ENCODE results near the gene ABI1. TPM values are rescaled to one million over a fixed set of nuclear protein-coding genes. Genes with fewer than 3 reads are reported as not detected.
"Not testable (repeated sequence)": the region's sequence is repeated elsewhere in the genome, so short reads cannot be mapped to it uniquely, and the experiment has no call there.

ABI1 gene
- total RNA-seq, 1 donor from 2014 or later, result 13.7 TPM

GRCh38 chr10:26806557-26806956 is 54.2 kb downstream of the ABI1 start:
- DNase-seq (ENCODE audit: low spot score), result no peak
- no peak for ATAC-seq

DNA sequence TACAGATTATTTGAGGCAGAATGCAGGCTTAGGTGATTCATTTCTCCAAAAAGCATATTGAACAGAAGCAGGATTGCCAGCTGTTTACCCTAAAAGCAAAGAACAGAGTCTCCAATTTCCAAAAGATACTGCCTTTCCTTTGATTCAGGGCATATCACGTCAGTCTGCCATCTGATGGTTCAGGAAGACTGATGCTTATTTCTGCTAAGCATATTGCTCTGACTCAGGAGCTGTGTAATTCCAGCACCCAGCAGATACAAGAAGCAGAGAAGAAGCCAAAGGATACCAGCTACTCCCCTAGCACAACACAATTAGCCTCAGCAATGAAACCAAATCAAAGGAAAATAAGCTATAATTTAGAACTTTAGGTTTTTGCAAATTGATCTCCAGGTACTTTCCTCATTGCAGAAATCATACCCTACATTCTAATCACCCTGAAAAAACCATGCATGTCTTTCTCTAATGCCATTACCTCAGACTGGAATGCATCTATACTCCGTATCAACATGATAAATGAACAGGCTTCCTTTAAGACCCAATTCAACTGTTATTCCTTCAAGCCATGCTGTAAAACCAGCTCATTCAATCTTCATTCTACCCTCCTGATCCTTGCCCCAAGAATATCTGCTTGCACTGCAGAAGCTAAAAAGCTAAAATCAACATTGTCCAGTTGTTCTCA is 55.1 kb downstream of the ABI1 start:
- ATAC-seq, result peak; percentile 40
- no peak for DNase-seq (ENCODE audit: low spot score)

DNA sequence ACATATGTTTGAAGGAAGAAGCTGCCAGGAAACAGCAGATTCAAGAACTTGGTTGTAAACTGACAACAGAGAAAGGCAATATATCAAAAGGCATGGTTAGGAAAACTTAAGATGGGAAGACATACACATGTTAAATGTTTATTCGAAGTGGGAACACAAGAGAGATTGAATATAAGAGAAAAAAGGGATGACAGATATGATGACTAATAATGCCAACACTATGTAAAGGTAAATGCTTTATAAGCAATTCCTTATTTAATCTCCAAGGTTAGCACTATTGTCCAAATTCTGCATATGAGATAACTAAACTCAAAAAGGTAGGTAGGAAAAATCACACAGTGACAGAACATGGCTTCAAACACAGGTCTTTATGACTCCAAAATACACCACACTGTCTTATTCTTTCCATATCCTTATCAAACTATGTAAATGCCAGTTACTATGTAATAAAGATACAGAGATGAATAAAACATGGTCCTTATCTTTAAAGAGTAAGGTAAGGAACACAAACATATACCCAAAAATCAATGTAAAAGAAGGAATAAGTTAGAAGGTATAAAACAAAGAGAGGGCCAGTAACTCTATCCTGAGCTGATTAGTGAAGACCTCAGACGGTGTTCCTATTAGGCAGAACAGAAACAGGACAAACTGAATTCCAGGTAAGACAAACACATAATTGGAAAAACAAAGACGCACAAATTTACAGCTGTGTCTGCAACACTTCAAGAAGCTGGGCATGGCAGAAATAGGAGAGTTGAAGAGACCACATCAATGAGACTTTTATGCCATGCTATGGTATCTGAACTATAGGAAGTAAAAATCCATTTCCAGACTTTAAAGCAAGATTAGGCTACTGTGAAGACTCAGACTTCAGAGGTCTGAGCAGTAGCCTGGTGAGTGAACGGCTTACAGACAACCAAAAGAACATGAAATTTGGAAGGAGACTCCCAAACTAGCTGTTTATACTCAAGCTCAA is 56.1 kb downstream of the ABI1 start:
- ATAC-seq (no peak), DNase-seq (ENCODE audit: low spot score) (no peak)

DNA sequence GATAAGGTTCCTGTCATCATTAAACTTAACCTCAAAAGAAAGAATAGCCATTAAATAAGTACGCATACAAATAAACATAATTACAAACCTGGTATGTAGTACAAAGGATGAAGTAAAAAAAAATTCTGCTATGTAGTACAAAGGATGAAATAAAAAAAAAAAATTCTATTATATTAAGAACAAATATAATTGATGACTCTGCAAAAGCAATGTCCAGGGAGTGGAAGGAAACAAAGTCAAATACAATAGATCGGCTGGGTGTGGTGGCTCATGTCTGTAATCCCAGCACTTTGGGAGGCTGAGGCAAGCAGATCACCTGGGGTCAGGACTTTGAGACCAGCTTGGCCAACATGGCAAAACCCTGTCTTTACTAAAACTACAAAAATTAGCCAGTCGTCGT is 56.9 kb downstream of the ABI1 start:
- no peak for DNase-seq (ENCODE audit: low spot score)
- no peak for ATAC-seq

DNA sequence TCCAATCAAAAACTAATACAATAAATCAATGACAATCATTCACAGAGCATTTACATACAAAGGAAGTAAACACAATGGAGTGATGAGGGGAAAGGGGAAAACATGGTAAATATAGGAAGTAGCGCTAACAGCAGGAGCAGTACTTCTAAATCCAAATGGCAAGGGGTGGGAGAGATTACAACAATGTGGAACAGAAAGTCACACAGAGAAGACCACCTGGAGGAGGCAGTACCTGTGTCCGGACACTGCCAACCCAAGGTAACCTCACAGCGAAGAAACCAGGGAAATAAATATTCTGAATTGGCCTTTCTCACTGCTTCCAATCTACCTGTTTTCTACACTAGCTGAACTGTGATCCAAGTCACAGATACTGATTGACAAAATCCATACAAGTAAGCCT is 58.2 kb downstream of the ABI1 start:
- no peak for DNase-seq (ENCODE audit: low spot score)
- ATAC-seq, result no peak

- DNase-seq (ENCODE audit: low spot score) (no peak), ATAC-seq (no peak)
Measured at GRCh38 chr10:26801831-26802230, 58.9 kb downstream of the ABI1 start.

- no peak for ATAC-seq
- no peak for DNase-seq (ENCODE audit: low spot score)
Measured at GRCh38 chr10:26801274-26801673, 59.5 kb downstream of the ABI1 start.

DNA sequence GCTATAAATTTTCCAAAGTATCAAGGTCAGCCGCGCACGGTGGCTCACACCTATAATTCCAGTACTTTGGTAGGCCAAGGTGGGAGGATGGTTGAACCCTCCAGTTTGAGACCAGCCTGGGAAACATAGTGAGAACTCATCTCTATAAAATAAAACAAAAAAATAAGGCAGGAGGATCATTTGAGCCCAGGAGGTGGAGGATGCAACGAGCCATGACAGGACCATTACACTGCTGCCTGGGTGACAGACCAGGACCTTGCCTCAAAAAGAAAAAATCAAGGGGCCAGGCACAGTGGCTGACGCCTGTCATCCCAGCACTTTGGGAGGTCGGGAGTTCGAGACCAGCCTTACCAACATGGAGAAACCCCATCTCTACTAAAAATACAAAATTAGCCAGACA is 60.3 kb downstream of the ABI1 start:
- ATAC-seq, result no peak

DNA sequence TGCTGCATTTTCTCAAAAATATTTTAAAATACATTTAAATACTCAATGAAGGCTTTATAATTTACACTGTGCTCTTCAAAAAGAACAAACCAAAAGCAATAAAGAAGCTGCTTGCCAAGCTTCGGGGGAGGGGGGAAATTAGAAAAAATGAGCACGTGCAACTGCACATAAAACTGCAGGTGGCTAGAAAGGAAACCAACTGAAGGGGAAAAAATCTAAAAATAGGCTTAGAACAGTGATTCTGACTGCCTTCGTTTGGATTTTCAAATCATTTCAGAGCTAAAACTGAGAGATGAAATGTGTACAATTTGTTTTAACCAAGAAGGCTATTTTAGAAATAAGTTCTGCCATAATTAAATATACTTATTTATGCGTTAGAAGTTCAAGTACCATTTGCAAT is 61.4 kb downstream of the ABI1 start:
- DNase-seq (ENCODE audit: low spot score), result no peak
- no peak for ATAC-seq

More for the DNA sequence above, 60.3 kb downstream of the ABI1 start:
- no peak for DNase-seq (ENCODE audit: low spot score)

- DNase-seq (ENCODE audit: low spot score) (no peak), ATAC-seq (no peak)
Measured at GRCh38 chr10:26798298-26798697, 62.5 kb downstream of the ABI1 start.

DNA sequence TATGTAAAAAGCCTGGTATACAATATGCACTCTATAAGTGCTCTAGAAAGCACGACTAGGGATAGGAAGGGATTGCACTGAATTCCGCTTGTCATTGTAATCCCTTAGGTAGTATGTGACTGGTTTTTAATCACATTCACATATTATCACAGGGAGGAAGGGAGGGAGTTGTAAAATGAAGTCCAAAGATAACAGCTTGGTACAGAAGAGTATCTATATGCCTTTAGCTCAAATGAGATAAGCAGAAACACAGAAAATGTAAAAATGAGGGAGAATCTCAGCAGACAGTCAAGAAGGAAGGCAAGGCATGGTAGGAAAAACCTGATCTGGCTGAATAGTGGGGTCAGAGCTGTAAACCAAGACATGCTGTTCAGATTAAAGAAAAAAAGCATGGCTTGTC is 63.4 kb downstream of the ABI1 start:
- ATAC-seq (no peak), DNase-seq (ENCODE audit: low spot score) (no peak)

DNA sequence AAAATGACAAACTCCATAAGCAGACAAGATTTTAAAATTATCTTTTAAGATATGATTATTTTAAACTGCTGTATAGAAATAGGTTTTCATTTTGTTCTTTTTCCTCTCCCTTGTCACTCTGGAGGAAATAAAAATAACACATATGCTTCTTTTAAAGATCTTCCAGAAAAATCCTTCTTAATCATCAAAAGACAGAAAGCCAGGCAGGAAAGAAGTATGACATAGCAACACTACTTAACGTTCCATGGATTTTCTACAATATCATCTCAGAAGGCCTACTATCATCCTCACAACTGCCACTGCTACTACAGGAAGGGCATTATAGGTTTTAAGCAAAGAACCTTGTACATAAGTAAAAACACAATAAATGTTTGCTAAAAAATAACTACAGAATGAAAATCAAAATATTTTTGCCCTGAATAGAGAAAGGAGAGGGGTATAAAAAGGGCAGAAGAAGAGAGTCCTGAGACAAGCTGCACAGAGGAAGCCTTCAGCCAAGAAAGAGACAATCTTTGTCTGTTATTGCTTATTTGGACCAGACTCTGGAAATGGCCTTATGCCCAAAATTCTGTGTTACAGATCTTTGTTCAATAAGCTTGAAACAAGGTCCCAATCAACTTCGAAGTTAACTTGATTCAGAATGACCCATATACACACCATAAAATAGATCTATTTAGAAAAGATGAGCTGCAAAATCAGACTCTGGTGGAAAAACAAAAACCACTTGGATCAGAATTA is 67.8 kb downstream of the ABI1 start:
- DNase-seq (ENCODE audit: low spot score) (no peak), ATAC-seq (peak; percentile 60)

- ATAC-seq, result no peak
- no peak for DNase-seq (ENCODE audit: low spot score)
Measured at GRCh38 chr10:26790221-26790995, 70.3 kb downstream of the ABI1 start.

DNA sequence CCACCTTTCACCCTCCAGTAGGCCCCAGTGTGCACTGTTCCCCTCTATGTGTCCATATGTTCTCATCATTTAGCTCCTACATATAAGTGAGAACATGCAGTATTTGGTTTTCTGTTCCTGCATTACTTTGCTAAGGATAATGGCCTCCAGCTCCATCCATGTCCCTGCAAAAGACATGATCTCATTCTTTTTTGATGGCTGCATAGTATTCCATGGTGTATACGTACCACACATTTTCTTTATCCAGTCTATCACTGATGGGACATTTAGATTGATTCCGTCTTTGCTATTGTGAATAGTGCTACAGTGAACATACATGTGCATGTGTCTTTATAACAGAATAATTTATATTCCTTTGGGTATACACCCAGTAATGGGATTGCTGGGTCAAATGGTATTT is 71.0 kb downstream of the ABI1 start:
- not testable (repeated sequence) for DNase-seq (ENCODE audit: low spot score); ATAC-seq

DNA sequence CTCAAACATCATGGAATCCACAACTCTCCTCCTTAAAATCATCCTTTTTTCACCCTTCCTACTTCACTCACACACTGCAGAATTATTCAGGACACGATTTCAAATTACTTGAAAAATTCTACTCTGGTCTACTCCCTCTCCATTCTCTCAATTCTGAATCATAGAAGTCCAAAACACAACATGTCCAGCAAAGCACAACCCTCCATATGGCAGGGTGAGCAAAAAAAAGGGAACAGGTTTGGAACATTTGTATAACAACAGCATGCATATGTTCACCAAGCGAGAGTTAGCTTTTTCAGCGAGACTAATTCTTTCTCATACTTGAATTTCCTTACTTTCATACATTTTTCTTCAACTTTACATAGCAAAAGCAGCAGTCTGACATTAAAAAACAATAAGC is 73.4 kb downstream of the ABI1 start:
- ATAC-seq (no peak), DNase-seq (ENCODE audit: low spot score) (no peak)

- DNase-seq (ENCODE audit: low spot score) (no peak), ATAC-seq (no peak)
Measured at GRCh38 chr10:26781797-26782196, 79.0 kb downstream of the ABI1 start.

DNA sequence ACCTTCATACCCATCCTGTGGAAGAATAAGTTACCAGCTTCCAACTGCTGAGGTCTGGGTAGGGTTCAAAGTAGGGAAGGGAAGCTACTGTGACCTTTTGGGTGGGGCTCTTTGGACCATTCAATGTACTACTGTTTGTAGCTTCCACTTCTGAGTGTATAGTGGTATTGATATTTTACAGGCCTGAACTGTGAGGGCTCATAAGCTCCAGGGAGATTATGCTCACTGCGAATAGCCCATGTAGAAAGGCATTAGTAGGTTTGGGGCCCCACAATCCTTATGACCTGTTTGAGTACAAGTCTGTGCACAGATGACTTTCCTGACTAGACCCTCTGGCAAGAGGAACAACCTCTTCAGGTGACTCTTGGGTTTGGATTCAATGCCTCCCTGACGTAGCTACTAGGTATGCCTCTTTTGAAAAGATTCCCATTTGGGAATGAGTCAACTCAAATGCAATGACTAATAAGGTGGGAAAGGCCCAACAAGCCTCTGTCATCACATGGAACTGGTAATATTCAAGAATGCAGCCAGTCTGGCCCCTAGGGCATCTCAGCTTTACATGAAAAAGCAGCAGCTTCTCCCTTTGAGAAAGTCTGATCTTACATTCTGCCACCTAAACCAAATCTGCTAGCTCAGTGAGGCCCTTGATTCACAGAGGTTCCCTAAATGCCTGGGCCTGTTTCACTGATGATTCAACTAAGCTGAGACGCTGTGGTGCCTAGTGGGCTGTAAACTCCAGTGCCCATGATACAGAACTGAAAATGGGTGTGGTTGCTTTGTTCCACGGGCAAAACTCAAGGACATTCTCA is 79.8 kb downstream of the ABI1 start:
- ATAC-seq (peak; percentile 44), DNase-seq (ENCODE audit: low spot score) (no peak)

- ATAC-seq (no peak), DNase-seq (ENCODE audit: low spot score) (no peak)
Measured at GRCh38 chr10:26780106-26780792, 80.5 kb downstream of the ABI1 start.

DNA sequence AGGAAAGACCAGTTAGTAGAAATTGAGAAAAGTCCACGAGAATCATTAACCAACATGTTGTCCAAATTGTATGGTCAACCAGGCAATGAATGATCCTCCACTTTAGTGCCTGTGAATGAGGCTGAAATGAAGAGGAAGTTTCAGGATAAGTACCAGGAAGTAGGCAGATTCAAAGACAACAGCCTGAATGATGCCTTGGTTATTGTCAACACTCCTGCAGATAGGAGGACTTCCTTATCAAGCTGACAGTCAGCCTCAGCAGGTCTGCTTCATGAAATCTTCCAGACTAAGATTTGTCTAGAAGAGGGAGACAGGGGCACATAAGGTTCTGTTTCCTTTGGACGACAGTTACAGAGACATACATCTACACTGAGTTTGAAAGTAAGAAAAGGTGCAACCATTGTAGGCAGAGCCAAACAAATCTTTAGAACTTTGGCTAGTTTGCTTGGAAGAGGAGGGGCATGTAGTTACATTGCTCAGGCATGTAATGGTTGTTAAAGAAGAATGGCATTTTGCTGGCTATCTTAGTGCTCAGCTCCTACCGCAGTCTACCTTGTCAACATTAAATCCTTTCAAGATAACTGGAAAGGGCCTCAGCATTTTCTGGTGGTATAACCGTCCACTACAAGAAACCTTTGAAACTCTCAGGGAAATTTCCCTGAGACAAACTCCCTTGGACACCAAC is 81.4 kb downstream of the ABI1 start:
- no peak for ATAC-seq
- no peak for DNase-seq (ENCODE audit: low spot score)

Measured in left lobe of liver (tissue), 2 donors.